ENCODE measurements around the gene PMAIP1.
"Not testable (repeated sequence)": the region's sequence is repeated elsewhere in the genome, so short reads cannot be mapped to it uniquely, and the experiment has no call there.

PMAIP1 gene

DNA sequence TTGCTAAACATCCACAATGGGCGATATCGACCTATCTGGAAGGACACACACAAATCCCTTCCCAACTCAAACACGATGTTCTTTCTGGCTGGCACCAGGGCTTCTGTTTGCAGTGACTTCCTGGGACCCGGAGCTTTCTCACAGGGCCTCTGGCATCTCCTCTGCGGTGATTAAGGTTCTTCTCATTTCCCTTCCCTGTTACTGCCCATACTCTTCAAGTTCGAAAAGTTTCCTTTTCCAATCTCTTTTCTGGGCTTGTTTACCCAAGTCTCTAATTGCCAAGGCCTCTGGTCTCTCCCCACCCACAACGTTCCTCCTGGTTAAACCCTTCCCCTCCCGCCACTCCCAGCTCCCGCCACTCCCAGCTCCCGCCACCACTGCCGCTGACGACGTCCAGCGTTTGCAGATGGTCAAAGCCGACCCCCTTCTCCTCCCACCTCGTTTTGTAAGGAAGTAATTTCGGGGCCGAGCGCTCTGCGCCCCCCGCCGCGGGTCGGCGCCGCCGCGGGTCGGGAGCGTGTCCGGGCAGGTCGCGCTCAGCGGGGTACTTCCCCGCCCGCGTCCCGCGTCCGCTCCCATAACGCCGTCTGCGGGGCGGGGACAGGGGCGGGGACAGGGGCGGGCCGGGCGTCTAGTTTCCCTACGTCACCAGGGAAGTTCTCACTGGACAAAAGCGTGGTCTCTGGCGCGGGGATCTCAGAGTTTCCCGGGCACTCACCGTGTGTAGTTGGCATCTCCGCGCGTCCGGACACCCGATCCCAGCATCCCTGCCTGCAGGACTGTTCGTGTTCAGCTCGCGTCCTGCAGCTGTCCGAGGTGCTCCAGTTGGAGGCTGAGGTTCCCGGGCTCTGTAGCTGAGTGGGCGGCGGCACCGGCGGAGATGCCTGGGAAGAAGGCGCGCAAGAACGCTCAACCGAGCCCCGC is at the start of gene PMAIP1:
TSS of gene PMAIP1 (plus strand) at position 699 of the 924 bp plus-strand sequence. CDS start at position 881, 182 bp downstream.
- DNase-seq: peak; percentile 94

DNA sequence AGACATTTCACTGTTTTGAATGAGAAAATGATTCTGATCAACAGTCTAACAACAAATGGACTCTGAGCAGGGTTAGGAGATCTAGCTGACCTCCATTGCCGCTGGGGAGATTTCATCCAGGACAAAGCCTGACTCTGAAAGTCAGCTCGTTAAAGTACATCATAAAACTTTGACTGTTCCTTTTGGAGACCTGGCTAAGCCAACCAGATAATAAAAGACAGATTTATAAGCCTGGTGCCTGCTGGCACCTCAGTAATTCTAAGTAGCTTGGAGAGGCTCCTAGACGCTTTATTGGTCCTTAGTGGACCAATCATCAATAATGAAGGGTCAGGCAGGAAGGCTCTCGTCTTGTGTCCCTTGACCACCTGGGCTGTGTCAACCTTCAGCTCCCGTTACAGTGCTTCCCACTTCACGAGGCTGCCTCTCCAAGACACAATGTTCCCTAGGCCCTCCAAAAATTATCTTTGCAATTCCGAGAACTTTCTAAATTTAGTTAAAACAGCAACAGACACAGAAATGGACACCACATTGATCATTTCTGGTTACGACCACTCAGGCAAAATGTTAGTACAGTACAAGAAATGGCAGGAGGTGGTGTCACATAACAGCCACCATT is 47.9 kb upstream of the PMAIP1 start:
- DNase-seq: no peak

DNA sequence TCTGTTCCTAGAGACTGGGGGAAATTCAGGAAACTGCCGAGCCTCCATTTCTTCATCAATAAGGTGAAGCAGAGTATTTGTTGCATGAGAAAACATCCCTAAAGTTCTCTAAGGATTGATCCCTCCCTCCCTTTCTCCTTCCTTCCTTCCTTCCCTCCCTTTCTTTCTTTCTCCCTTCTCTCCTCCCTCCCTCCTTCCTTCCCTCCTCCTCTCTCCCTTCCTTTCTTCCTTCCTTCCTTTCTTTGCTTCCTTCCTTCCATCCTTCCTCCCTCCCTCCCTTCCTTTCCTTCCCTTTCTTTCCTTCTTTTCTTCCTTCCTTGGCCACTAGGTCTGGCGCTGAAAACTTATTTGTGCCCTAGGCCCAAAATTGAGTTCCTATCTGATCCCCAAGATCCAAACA is 47.2 kb upstream of the PMAIP1 start:
- no peak for DNase-seq

DNA sequence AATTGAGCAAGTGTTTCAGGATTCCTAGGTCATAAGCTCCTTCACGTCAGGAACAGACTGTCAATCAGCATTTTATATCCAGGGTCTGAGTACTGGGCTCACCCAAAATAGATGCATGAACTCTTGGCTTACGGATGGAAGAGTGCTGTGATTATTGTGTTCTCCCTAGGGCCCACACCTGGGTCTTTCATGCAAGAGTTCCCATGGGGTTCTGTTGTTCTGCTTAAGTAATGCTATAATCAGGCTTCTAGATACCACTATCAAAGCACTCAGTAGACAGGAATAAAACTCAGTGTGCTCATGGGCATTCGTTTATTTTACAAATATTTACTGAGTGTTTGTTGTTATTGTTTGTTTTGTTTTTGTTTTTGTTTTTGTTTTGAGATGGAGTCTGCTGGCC is 46.4 kb upstream of the PMAIP1 start:
- DNase-seq: no peak

DNA sequence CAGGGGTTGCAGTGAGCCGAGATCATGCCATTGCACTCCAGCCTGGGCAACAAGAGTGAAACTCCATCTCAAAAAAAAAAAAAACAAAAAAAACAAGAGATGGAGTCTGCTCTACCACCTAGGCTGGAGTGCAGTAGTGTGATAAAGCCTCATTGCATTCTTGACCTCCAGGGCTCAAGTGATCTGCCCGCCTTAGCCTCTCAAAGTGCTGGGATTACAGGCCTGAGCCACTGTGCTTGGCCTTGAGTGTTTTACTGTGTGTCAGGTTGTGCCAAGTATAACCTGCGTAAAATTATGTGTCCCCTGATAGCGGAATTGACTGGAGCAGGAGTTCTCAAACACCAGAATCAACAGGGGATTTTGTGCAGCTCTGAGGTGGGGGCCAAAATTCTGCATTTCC is 45.8 kb upstream of the PMAIP1 start:
- DNase-seq: not testable (repeated sequence)

DNA sequence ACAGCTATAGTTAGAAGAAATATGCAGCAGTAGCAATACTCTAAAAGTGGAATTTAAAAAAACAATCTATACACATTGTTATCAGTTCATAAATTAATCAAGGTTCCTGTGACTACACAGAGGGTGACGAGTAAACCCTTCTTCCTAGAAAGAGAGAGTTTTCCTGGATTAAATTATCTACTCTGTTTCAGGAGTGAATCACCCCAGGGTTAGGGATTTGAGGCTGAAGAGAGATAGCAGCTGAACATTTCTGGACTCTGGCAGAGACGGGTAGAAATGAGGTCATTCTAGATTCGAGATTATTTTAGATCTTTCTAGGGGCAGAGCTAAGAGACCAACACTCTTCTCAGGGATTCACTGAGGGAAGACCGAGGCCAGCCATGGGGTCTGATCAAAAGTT is 38.8 kb upstream of the PMAIP1 start:
- DNase-seq: no peak

DNA sequence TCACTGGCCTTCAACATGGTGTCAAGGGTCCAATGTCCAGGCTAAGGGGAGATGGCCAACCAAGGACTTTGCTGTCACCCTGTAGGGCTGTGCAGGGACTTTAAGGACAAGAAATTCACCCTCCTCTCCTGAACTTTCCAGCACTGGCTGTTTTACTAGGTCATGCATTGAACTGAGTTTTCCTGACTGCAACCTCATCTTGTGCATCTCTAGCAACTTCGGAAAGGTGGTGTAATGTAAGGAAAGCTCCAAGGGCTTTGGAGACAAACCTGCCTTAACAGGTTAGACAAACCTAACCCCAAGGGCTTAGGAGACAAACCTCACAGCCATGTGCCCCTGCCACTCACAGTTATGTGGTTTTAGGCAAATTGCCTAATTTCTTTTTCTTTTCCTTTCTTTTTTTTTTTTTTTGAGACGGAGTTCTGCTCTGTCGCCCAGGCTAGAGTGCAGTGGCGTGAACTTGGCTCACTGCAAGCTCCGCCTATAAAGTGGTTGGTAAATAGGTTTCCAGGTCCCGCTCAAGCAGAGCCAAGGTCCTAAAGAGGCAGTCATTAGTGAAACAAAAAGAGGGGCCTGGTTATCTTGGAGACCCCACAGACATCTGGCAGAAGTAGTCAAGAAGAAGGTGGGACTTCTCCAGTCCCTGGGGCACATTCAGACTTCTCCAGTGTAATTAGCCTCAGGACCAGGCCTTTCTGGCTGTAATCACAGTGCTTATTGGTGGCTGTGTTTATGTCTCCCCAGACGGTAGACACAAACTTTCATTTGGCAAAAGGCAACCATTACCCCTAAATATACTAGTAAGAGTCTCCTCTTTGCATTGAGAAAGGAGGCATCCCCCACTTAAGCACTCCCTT is 37.6 kb upstream of the PMAIP1 start:
- no peak for DNase-seq

DNA sequence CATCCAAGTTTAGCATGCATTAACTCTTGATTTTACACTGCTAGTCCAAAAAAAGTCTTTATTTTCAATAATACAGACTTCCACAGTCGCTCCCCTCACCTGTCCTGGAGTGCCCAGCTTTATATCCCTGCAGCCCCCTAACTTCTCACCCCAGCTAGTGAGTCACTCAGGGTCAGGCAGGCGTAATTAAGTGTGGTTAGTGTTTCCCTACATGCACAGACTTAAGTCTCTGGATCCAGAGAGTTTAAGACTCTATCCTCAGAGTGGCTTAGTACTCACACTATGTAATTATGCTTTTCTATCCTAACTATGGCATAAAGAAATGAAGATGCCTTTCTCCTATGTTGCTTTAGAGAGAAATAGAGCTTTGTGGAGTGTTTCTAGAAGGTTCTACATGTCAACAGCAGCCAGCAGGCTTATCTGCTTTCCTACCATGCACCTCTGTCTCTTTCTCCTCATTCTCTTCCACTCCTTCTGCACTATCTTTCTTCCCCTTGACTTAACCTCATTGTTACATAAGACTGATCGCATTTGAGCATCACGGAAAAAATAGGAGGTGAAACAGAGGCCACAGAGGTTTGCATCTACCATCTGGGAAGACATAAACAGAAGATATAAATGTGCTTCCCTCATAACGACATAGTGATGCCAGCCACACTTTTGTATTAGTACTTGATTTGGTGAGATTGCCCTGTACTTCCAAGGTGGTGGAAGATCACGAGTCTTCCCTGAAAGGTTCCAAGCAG is 34.4 kb upstream of the PMAIP1 start:
- no peak for DNase-seq

DNA sequence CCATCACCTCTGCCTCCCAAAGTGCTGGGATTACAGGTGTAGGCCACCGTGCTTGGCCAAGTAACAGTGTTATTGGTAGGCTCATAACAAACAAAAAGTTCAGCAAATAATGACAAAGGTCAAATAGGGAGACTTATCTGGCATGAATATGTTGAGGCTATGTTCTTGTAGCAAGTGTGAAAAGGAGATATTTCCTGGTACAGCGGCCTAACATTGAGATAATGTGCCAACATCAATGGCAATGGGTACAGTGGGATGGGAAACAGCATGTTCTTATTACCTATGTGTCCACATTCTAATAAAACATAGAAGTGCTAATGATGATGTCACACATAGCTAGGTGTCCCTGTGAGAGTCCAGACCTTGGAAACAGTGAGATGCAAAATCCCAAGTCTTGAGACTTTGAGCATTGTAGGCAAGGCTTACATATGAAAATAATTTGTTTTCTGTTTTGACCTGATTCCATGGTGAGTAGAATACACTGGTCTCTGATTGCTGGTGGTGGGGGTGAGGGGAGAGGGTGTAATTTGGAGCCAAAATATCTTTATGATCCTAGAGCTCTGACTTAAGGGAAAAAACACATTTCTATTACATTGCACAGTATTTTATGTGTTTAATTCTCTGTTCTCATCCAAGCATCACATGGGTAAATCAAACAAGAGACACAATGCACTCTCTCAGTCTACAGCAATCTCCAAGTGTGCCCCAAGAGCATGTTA is 33.1 kb upstream of the PMAIP1 start:
- DNase-seq: no peak

DNA sequence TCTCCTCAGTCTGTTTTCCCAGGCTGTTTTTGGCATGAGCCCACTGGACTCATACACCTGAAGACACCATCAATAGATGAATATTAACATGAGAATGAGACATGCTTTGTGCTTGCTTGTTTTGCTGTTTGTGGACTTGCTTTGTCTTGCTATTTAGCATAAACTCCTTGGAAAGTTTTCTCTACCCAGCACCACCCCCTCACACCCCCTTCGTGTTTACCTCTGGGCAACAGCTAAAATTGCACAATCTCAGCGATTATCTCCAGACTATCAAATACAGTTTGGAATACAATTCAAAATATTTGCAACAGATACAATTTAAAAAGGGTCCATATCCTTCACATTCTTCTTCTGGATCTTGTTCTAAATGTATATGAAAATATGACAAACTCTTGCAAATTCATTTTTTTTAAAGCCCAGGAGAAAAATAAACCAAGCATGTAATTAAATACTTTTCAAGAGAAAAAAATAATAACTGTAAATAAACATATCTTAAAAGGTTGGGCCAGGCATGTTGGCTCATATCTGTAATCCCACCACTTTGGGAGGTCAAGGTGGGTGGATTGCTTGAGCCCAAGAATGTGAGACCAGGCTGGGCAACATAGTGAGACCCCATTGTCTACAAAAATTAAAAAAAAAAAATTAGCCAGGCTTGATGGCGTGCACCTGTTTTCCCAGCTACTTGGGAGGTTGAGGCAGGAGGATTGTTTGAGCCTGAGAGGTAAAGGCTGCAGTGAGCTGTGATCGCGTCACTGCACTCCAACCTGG is 32.3 kb upstream of the PMAIP1 start:
- DNase-seq: no peak

DNA sequence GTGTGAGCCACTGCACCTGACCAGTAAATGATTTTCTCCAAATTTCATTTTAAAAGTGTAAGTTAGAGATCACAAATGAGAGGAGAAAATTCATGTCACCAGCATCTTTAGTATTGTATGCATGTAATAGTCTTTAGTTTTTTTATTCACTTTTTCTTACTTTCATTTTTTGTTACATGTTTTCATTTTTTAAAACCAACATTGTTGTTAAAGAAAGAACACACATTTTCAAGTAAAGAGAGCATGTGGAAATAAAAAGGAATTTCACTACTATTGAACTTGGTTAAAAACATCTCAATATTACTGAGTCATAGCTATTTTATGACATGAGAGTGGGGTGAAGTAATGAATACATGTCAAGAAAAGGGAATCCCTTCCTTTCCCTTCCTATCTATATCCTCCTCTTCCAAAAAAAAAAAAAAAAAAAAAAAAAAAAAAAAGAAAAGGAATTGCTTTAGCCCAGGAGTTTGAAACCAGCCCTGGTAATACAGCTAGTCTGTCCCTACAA is 29.1 kb upstream of the PMAIP1 start:
- DNase-seq: no peak

DNA sequence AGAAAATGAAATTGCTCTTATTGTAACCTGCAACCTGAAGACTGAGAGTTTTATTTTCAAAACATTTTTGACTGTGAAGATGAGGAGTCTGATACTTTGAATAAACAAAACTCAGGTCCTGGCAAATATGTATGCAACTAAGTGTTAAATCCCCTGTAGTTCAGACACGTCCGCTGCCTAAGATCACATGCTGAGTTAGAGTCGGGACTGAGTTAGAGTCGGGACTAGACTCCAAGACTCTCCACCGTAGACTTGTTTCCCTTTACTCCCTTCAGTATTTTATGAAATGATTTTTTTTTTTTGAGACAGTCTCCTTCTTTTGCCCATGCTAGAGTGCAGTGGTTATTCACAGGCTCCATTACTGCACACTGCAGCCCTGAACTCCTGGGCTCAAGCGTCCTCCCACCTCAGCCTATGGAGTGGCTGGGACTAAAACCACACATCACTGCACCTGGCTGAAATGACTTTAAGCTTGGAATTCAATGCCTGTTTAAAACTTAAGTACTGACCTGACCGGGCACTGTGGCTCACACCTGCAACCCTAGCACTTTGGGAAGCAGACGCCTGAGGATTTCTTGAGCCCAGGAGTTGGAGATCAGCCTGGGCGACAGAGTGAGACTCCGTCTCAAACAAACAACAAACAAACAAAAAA is 28.0 kb upstream of the PMAIP1 start:
- no peak for DNase-seq

DNA sequence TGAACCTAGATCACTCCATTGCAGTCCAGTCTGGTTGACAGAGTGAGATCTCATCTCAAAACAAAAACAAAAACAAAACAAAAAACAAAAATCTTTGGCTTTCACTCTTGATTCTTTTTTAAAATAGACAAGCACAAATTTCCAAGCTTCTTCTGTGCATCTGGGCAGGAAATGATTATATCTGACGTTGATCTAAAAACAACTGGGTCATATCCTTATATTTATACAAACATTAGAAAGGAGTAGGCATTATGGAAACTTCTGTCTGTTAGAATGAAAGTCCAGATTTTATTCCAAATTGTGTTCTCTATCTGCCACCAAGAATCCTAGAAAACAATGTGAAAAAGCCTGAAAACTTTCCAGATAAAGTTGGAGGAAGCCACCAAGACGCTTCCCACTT is 26.2 kb upstream of the PMAIP1 start:
- DNase-seq: no peak

DNA sequence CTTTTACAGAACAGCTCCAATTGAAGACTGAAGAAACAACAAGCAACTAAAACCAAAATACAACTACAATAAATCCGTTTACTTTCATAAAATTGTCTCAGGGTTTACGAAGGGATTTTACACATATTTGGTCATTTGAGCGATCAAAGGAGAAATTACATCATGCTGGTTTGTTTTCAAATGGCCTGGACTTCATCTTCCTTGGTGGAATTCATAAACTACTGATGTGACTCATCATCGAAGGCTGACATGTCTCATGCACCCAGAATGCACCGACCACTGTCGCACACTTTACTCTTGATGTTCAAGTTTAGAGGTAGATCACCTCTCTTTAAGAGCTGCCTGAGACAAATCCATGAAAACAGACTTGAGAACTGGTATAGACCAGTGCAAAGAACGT is 25.6 kb upstream of the PMAIP1 start:
- DNase-seq: no peak

DNA sequence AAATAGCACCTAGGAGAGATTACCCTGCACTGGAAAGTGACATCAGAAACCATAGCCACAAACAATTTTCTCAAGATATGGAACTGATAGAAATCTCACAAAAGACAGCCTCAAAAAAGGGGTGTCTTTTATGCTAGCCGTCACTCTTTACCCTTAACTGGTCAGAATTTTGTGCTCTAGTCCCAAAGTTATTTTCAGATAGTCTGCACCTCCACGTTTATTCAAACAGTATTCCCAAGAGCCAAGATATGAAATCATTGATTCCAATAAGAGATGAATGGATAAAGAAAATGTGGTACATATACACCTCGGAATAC is 23.5 kb upstream of the PMAIP1 start:
- no peak for DNase-seq

DNA sequence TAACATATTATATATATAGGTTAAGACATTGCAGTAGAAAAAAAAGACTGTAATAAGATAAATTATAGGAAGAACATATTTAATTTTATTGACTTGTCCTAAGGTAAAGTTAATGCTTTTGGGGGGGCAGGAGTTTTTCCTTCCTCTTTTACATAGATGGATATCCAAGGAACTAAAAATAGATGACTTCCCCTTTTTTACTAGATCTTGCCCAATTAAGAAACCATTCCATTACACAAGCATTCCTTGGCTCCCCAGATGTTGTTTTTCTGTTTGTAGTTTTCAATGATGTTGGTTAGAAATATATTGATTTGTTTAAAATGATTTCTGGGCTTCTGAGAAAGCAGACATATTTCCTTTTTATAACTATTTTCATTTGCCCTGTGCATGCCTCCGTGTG is 22.4 kb upstream of the PMAIP1 start:
- DNase-seq: no peak

DNA sequence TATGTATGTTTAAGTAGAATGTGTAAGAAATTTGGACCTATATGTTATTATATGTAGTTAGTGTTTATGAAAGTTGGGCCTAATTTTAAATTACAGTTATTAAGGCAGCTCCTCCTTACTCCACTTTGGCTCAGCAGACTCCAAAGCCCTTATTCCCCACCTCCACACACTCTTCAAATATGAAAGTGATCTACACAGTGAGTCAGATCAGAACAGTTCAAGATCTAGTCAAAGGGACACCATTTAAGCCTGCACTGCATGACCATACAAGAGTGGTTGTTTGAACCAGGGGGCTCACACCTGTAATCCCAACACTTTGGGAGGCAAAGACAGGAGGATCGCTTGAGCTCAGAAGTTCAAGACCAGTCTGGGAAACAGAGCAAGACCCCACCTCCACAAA is 21.2 kb upstream of the PMAIP1 start:
- DNase-seq: no peak

DNA sequence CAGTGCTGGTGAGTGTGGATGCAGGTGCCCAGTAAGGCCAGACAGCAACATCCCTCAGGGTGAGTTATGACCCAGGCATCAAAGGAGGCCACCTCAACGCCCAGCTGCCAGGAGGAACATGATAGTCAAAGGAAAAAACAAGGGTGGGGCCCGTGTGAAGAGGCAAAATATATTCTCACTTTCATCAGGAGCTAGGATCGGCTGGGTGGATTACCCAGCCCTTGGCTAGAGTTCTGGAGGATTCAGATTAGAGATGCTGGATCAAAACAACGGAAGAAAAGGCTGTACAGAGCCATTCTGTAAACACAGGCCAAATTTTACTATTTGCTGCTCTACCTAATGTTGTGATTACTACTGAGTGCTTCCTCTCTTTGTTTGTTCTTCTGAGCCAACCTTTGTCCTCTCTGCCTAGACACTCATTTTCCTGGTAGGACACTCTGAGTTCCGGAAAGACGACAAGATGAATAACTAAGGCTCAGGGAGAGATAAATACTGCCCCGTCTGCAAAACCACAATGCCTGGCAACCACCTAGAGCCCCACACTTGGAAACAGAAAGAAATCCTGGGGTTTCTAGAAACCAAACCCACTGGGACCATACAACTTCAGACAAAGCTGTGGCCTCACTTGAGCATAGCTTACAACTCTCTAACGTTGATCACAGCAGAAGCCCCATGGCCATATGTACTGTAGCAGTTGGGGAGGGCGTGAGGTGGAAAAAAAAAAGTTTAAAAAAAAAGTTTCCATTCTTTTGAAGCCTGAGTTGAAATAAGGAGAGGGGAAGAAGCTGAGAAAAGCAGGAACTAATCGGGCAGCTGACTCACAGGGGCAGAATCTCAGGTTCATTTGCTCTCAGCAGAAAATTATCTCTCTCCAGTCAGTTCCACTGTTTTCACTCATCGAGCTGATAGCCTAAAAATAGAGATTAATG is 17.8 kb upstream of the PMAIP1 start:
- DNase-seq: no peak

DNA sequence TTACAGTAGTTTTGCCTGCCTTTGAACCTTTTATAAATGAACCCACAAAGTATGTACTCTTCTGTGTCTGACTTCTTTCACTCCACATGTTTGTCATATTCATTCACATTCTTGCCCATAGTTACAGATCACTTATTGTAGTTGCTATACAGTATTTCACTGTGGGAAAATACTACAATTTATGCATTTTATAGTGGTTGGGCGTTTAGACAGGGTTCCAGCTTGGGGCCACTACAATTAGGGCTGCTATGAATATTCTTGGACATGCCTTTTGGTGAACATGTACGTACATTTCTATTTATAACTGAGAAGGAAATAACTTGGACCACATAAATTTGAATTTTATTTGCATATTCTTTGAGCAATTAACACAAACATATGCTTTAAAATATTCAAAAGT is 15.4 kb upstream of the PMAIP1 start:
- no peak for DNase-seq
